Measurements from ENCODE around the gene DKK3. TPM values are rescaled to one million over a fixed set of nuclear protein-coding genes. Genes with fewer than 3 reads are reported as not detected.

DKK3 gene
- total and polyA plus RNA-seq, 7 donors, result 2.8 to 10.5 (median 4.1) TPM

DNA sequence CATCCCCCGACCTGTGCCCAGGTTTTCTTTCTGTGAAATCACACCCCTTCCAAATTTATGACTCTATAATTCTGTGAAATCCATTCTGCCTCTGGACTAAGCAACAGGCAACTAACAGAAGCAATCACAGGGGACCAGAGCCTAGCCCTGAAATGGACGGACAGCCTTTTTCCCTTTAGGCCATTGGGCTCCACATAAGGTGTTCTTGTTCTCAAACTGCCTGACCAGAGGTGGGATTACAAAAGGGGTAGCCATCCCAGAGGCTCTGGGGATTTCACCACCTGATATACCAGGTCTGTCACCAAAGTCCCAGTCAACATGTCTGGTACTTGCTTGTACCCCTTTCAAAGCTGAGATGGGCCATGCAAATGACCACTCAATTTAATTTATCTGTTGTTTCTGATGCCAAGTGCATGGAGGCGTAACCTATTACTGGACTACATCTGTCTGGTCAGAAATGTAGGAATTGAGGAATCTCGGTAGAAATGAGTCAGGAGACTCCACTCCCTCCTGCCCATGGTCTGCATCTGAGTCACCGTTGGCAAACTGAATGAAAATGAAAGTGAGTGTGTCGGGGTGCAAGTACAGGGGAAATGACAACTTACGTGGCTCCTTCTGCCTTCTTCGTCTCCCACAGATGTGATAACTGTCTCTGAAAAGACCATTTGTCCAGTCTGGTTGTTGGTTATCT is 10.2 kb downstream of the DKK3 start:
- TF ChIP-seq, protein P1, sequence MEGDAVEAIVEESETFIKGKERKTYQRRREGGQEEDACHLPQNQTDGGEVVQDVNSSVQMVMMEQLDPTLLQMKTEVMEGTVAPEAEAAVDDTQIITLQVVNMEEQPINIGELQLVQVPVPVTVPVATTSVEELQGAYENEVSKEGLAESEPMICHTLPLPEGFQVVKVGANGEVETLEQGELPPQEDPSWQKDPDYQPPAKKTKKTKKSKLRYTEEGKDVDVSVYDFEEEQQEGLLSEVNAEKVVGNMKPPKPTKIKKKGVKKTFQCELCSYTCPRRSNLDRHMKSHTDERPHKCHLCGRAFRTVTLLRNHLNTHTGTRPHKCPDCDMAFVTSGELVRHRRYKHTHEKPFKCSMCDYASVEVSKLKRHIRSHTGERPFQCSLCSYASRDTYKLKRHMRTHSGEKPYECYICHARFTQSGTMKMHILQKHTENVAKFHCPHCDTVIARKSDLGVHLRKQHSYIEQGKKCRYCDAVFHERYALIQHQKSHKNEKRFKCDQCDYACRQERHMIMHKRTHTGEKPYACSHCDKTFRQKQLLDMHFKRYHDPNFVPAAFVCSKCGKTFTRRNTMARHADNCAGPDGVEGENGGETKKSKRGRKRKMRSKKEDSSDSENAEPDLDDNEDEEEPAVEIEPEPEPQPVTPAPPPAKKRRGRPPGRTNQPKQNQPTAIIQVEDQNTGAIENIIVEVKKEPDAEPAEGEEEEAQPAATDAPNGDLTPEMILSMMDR (IDR thresholded peaks at IDR 0.05), result no peak
- H3K27ac ChIP-seq, result no peak overlapping the region
- H3K27me3 ChIP-seq (ENCODE audit: insufficient read depth in 3 of 3, low read length in 2 of 3), result peaks cover 0 to 6% (median 0%) of the 10 kb centered on the region in 3 donors
- 57 to 70% (median 63%) methylated on average over 8 of the region's 8 CpGs for WGBS, 3 donors
- H3K4me3 ChIP-seq, result no peak overlapping the region
- H3K4me1 ChIP-seq, result no peaks in the 10 kb centered on the region
- DNase-seq (no peak), ATAC-seq (peak in 1 of 4 donors; percentile 37)
- no peaks in the 10 kb centered on the region for H3K36me3 ChIP-seq (ENCODE audit: insufficient read depth in 1 of 2, low read depth in 1 of 2)
- H3K9me3 ChIP-seq, result no peaks in the 10 kb centered on the region
- intact Hi-C loops (cut with DNase I), result no loop called here

DNA sequence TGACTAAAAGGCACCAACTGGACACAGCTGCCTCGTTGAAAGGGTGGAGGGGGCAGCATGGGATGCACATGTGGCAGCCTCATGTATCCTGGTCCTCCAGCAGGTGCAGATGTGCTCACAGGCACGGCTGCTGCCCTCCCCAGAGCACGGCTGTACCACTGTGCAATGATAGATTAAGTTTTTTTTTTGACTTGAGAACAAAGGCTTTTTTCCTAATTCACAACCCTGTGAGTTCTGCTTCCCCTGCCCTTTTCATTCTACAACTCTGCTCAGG is 11.4 kb downstream of the DKK3 start:
- Histone ChIP-seq H3K4me1 (no peaks in the 10 kb centered on the region), H3K27ac (no peak overlapping the region), H3K36me3 (ENCODE audit: insufficient read depth in 1 of 2, low read depth in 1 of 2) (no peaks in the 10 kb centered on the region), H3K27me3 (ENCODE audit: insufficient read depth in 3 of 3, low read length in 2 of 3) (peaks cover 0 to 6% (median 2%) of the 10 kb centered on the region in 3 donors), H3K9me3 (no peaks in the 10 kb centered on the region), H3K4me3 (no peak overlapping the region)
- no peak for ATAC-seq
- WGBS, 3 donors, result 40 to 60% (median 53%) methylated on average over 3 of the region's 3 CpGs
- intact Hi-C loops (cut with DNase I), result no loop called here
- TF ChIP-seq, protein P1 (IDR thresholded peaks at IDR 0.05), result no peak
- no peak for DNase-seq

DNA sequence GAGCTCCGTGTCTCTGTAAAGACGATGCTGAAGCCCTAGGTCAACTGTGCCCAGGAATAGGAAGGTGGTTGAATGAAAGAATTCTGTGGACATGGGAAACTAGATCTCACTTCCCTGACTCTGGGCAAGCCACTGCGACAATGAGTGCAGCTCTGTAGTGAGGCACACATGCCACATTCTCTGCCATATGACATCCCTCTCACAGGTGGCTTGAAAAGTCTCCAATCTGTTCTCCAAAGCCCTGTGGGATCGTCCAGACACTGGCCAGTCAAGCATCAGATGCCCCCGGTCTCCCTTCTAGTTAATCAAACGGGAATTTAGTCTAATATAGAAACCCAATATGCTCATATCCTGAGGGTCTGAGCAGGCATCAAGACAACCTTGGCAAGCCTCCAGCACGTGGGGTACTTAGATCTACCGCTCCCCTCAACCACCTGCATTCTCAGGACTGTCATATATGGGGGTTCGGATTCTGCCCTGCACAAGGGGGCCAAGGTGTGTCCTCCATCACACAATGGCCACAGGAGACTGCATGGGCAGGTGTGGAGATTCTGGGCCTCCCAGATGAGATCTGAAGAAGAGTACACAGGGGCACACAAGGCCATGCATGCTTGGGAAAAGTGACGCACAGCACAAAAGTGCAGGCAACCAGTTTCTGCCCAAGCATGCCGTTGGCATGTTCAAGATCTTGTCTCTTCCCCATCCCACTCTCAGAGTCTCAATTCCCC is 11.9 kb downstream of the DKK3 start:
- no peak overlapping the region for H3K27ac ChIP-seq
- no peaks in the 10 kb centered on the region for H3K36me3 ChIP-seq (ENCODE audit: insufficient read depth in 1 of 2, low read depth in 1 of 2)
- H3K4me1 ChIP-seq, result no peaks in the 10 kb centered on the region

DNA sequence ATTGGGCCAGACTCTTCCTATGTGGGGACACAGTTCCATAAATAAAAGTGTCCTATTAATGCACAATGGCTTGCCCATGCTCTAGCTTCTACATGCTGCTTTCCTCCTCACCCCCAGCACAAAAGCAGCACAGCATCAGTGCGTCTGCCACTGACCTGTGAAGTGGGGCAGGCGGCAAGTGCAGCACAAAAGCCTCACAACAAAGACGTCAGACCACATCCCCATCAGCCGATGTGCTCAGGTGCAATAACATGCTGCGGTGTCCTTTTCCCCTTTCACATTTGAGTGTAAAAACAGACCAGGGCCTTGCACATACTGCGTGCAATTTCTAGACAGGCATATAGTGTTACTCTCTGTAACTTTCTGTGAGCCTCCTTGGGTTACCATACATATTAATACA is 12.8 kb downstream of the DKK3 start:
- H3K36me3 ChIP-seq (ENCODE audit: insufficient read depth in 1 of 2, low read depth in 1 of 2), result no peaks in the 10 kb centered on the region
- H3K4me3 ChIP-seq, result no peak overlapping the region
- ATAC-seq, result no peak
- no peaks in the 10 kb centered on the region for H3K9me3 ChIP-seq
- TF ChIP-seq, protein P1 (IDR thresholded peaks at IDR 0.05), result no peak
- H3K27ac ChIP-seq, result no peak overlapping the region
- no peak for DNase-seq
- peaks cover 0 to 6% (median 2%) of the 10 kb centered on the region in 3 donors for H3K27me3 ChIP-seq (ENCODE audit: insufficient read depth in 3 of 3, low read length in 2 of 3)
- intact Hi-C loops (cut with DNase I), result no loop called here
- H3K4me1 ChIP-seq, result no peaks in the 10 kb centered on the region
- 82 to 90% (median 84%) methylated on average over 6 of the region's 6 CpGs for WGBS, 3 donors

More for the DNA sequence above, 11.9 kb downstream of the DKK3 start:
- Histone ChIP-seq H3K4me3 (no peak overlapping the region), H3K9me3 (no peaks in the 10 kb centered on the region), H3K27me3 (ENCODE audit: insufficient read depth in 3 of 3, low read length in 2 of 3) (peaks cover 0 to 6% (median 2%) of the 10 kb centered on the region in 3 donors)
- intact Hi-C loops (cut with DNase I), result no loop called here
- WGBS, 3 donors, result 53 to 64% (median 58%) methylated on average over 11 of the region's 11 CpGs
- DNase-seq (no peak), ATAC-seq (no peak)
- TF ChIP-seq, protein P1 (IDR thresholded peaks at IDR 0.05), result no peak
